Heart right ventricle (tissue), 16 donors: Measurements from ENCODE around the gene ARHGAP6. TPM values are rescaled to one million over a fixed set of nuclear protein-coding genes. Genes with fewer than 3 reads are reported as not detected.

Experiments used
- ATAC-seq, 8 donors: fragments of 200-7000 bp; cut with Tn5 transposase; one replicate each; pipeline ENCODE4 v1.9.1; 2020; ENCODE audit warnings: mild to moderate bottlenecking in 8 of 8, moderate library complexity in 8 of 8, moderate number of reproducible peaks in 1 of 8
- DNase-seq, 2 donors: peaks; one replicate each; pipeline ENCODE4 v3.0.0-alpha.2; 2020
- H3K27ac ChIP-seq, 10 donors: fragments of 200-600 bp; sonication (generic) in 2 of 10; one replicate each; pipeline versions ENCODE4 v1.5.0 to v1.8.0; 2020 to 2022; ENCODE audit warnings: mild to moderate bottlenecking in 3 of 10
- H3K27me3 ChIP-seq, 7 donors: fragments of 200-600 bp; one replicate each; pipeline ENCODE4 v1.8.0; 2021 to 2022; ENCODE audit warnings: mild to moderate bottlenecking in 2 of 7
- H3K36me3 ChIP-seq, 9 donors: fragments of 200-600 bp; sonication (generic) in 1 of 9; one replicate each; pipeline versions ENCODE4 v1.5.0 to v1.8.0; 2020 to 2022; ENCODE audit warnings: mild to moderate bottlenecking in 2 of 9
- H3K4me1 ChIP-seq, 9 donors: fragments of 200-600 bp; sonication (generic) in 1 of 9; one replicate each; pipeline versions ENCODE4 v1.5.0 to v1.8.0; 2020 to 2022; ENCODE audit warnings: mild to moderate bottlenecking in 4 of 9
- H3K4me3 ChIP-seq, 10 donors: fragments of 200-600 bp; sonication (generic) in 2 of 10; one replicate each; pipeline versions ENCODE4 v1.5.0 to v1.8.0; 2020 to 2022; ENCODE audit warnings: mild to moderate bottlenecking in 7 of 10, moderate library complexity in 2 of 10
- H3K9me3 ChIP-seq, 11 donors: fragments of 200-600 bp in 10 of 11; sonication (generic) in 2 of 11; one replicate each; pipeline versions ENCODE4 v1.5.0 to v1.8.0; 2013 to 2022; ENCODE audit warnings: mild to moderate bottlenecking in 2 of 11, control low read depth in 1 of 11, moderate library complexity in 1 of 11
- CTCF ChIP-seq, 9 donors: fragments of 200-600 bp; sonication (generic) in 2 of 9; IDR thresholded peaks; one replicate each; pipeline versions ENCODE4 v1.5.0 to v1.8.0; 2021 to 2022; ENCODE audit warnings: antibody characterized with exemption in 9 of 9, mild to moderate bottlenecking in 5 of 9, moderate library complexity in 1 of 9
- WGBS, 2 donors: extraction: QIAGEN DNeasy Blood & Tissue Kit; methylation state at CpG; one replicate each; pipeline ENCODE4 v1.1.7; 2013; ENCODE audit warnings: inconsistent platforms in 1 of 2; 5-methylcytosine and 5-hydroxymethylcytosine counted together
- intact Hi-C, 10 donors: fragments of 100-400 bp; cut with DNase I; formaldehyde crosslinking; loops; one replicate each; pipeline versions ENCODE4 v1.11.1 to v1.14.2; 2022
- polyA plus RNA-seq, 2 donors: library from polyadenylated mRNA; stranded (reverse); fragments of 200-250 nt; gene quantifications; one replicate each; pipeline ENCODE4 v1.2.3, GENCODE V29; 2013
- total RNA-seq, 10 donors: library from RNA; stranded (reverse); fragmentation: NEBNext Ultra II Directional in 3 of 10; extraction: Animal tissue kit (Norgen Biotek cat#: 25700) in 3 of 10; gene quantifications; one replicate each; pipeline versions ENCODE4 v1.2.1 to v1.2.4, GENCODE V29; 2021 to 2023
- donor health status: Arrhythmogenic right ventricular cardiomyopathy.
- donor health status: ischemic (EF 13 %, LVEDD 7.1; RV severe dilation, severe dysfunction).
- donor health status: healthy with polysubstance abuse.
- donor health status: DM: no; HTN: yes; CAD: no.
- donor health status: DM: no; HTN: no; CAD: no.
- donor health status: ischemic (EF 25% LVEDD 6.9; RV normal size, moderate dysfunction).
- donor health status: ischemic (EF 25% LVEDD 5.7; RV mildly dilated, moderate dysfunction).
- donor health status: healthy.
- donor health status: DM: yes; HTN: yes; CAD: no.
- donor health status: Ischemic cardiomyopathy.
- donor health status: ischemic (EF 35%, LVEDD 5.7; RV mildly dilated, moderate dysfunction).
- donor health status: nonischemic (EF 11% LVEDD 7.7; RV severe dilation, severe dysfunction).
- donor health status: DM: yes; HTN: yes; CAD: no.
- donor health status: PGD.
- donor health status: ischemic (EF 29% LVEDD 5.4; RV normal size, mild dysfunction).
- donor health status: nonischemic (EF 23%, LVEDD 6.1; RV moderate dilation, normal function).

Gene ARHGAP6
- total and polyA plus RNA-seq, 12 donors: 1.6 to 6.0 (median 2.6) TPM

DNA sequence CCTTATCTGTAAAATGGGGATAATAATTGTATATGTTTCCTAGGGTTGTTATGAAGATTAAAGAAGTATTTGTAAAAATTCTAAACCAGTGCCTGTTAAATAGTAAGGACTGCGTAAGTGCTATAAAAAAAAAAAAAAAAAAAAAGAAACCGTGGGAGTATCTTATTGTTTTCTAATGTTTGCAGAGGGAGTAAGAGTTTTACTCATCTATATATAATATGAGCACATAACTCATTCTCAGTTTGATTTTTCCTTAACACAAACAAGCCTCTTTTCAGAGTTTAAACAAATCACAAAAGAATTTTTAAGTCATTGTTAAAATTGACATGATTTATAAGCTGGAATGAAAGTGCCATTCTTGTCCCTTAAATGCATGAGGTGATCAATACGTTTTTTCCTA is 267.6 kb downstream of the ARHGAP6 start:
- no peak for DNase-seq
- no peak for ATAC-seq
- no peaks in the 10 kb centered on the region for H3K36me3 ChIP-seq
- WGBS, 2 donors: 78 to 81% methylated on average over 3 of the region's 3 CpGs
- H3K27me3 ChIP-seq: no peaks in the 10 kb centered on the region
- TF ChIP-seq CTCF (IDR thresholded peaks at IDR 0.05): no peak
- intact Hi-C loops: no loop called here
- no peaks in the 10 kb centered on the region for H3K9me3 ChIP-seq
- H3K4me1 ChIP-seq: no peaks in the 10 kb centered on the region
- H3K27ac ChIP-seq: no peak overlapping the region
- no peak overlapping the region for H3K4me3 ChIP-seq

DNA sequence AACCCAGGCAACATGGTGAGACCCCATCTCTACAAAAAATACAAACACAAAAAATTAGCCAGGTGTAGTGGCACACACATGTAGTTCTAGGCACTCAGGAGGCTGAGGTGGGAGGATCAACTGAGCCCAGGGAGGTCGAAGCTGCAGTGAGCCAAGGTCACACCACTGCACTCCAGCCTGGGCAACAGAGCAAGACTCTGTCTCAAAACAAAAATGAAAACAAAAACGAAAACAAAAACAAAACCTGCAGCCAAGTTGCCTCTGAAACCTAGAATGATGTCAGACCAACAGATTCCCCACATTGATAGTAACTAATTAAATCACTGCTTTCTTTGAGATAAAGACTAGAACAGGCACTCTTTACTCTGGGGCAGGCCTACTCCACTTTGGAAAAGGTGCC is 268.0 kb downstream of the ARHGAP6 start:
- no peaks in the 10 kb centered on the region for H3K27me3 ChIP-seq
- no peak for DNase-seq
- intact Hi-C loops: no loop called here
- H3K9me3 ChIP-seq: no peaks in the 10 kb centered on the region
- no peaks in the 10 kb centered on the region for H3K4me1 ChIP-seq
- WGBS, 2 donors: 88 to 96% methylated on average over 2 of the region's 2 CpGs
- no peak for TF ChIP-seq CTCF (IDR thresholded peaks at IDR 0.05)
- no peak overlapping the region for H3K27ac ChIP-seq
- no peak for ATAC-seq
- no peak overlapping the region for H3K4me3 ChIP-seq
- no peaks in the 10 kb centered on the region for H3K36me3 ChIP-seq

GRCh38 chrX:11395859-11396258 is 269.9 kb downstream of the ARHGAP6 start:
- Histone ChIP-seq H3K27ac (no peak overlapping the region), H3K27me3 (no peaks in the 10 kb centered on the region), H3K36me3 (no peaks in the 10 kb centered on the region), H3K4me3 (no peak overlapping the region), H3K9me3 (no peaks in the 10 kb centered on the region), H3K4me1 (no peaks in the 10 kb centered on the region)
- no peak for TF ChIP-seq CTCF (IDR thresholded peaks at IDR 0.05)
- ATAC-seq (no peak), DNase-seq (no peak)
- 45 to 59% methylated on average over 1 of the region's 1 CpG for WGBS, 2 donors
- intact Hi-C loops: no loop called here

- Histone ChIP-seq H3K36me3 (no peaks in the 10 kb centered on the region), H3K4me1 (no peaks in the 10 kb centered on the region), H3K27me3 (no peaks in the 10 kb centered on the region), H3K4me3 (no peak overlapping the region), H3K27ac (no peak overlapping the region), H3K9me3 (no peaks in the 10 kb centered on the region)
- WGBS, 2 donors: 89 to 100% methylated on average over 2 of the region's 2 CpGs
- intact Hi-C loops: no loop called here
- ATAC-seq (no peak), DNase-seq (no peak)
- TF ChIP-seq CTCF (IDR thresholded peaks at IDR 0.05): no peak
These were observed 271.6 kb downstream of the ARHGAP6 start for GRCh38 chrX:11393949-11394654.
